Activated T-cell treated with anti-CD3 and anti-CD28 coated beads, Interleukin-2, amount 50 U/mL, for 72 hours (primary cell): ENCODE data around the gene ZNF576. TPM values are rescaled to one million over a fixed set of nuclear protein-coding genes. Genes with fewer than 3 reads are reported as not detected.
A peak's percentile ranks its signal among the peaks of the same experiment; 100 is the strongest.
"Not testable (repeated sequence)": the region's sequence is repeated elsewhere in the genome, so short reads cannot be mapped to it uniquely, and the experiment has no call there.

Experiments
- ATAC-seq, 2 donors: fragments of 150-1000 bp; cut with Tn5 transposase; replicated peaks in 1 of 2; 2 replicates each; pipeline ENCODE4 v1.10.0; 2021; ENCODE audit warnings: moderate library complexity in 2 of 2, mild to moderate bottlenecking in 1 of 2
- DNase-seq, 2 donors: peaks; one replicate each; pipeline ENCODE4 v3.0.0; 2021 to 2022; ENCODE audit warnings: mixed read lengths in 1 of 2
- H3K27ac Mint-ChIP-seq: one replicate; pipeline ENCODE4 v1.8.0; 2022; ENCODE audit warnings: mild to moderate bottlenecking, moderate library complexity, mixed read lengths
- H3K27me3 Mint-ChIP-seq: one replicate; pipeline ENCODE4 v1.8.0; 2022; ENCODE audit warnings: low read depth, mixed read lengths
- H3K36me3 Mint-ChIP-seq, 2 donors: one replicate each; pipeline ENCODE4 v1.8.0; 2022; ENCODE audit warnings: mixed read lengths in 2 of 2, mild to moderate bottlenecking in 1 of 2; ENCODE audit not compliant: insufficient read depth in 2 of 2
- H3K4me1 Mint-ChIP-seq: one replicate; pipeline ENCODE4 v1.8.0; 2022; ENCODE audit warnings: low read depth, mixed read lengths
- H3K4me3 Mint-ChIP-seq, 2 donors: one replicate each; pipeline ENCODE4 v1.8.0; 2022; ENCODE audit warnings: mild to moderate bottlenecking in 2 of 2, mixed read lengths in 2 of 2, moderate library complexity in 2 of 2
- H3K9me3 Mint-ChIP-seq, 2 donors: one replicate each; pipeline ENCODE4 v1.8.0; 2022; ENCODE audit warnings: mixed read lengths in 2 of 2
- total RNA-seq, 2 donors: library from RNA; stranded (reverse); gene quantifications; one replicate each; pipeline ENCODE4 v1.2.3, GENCODE V29; 2022

The ZNF576 gene
- total RNA-seq, 2 donors from 2014 or later, result 10.0 to 11.8 TPM

DNA sequence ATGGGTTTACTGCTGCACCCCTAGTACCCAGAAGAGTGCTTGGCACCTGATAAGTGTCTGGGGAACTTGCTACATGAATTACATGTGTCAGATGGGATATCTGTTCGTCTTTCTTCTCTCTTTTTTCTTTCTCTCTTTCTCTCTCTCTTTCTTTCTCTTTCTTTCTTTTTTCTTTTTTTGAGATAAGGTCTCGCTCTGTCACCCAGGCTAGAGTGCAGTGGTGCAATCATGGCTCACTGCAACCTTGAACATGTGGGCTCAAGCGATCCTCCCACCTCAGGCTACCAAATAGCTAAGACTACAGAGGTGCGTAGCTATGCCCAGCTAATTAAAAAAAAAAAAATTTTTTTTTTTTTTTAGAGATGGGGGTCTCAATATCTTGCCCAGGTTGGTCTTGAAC lies 37.1 kb downstream of the ZNF576 start:
- ATAC-seq (no peak), DNase-seq (no peak)
- H3K36me3 Mint-ChIP-seq, result no peaks in the 10 kb centered on the region
- peaks cover 18% of the 10 kb centered on the region for H3K27me3 Mint-ChIP-seq
- peaks cover under 1% of the 10 kb centered on the region for H3K4me1 Mint-ChIP-seq
- no peak overlapping the region for H3K4me3 Mint-ChIP-seq
- peak overlapping the region; percentile 61 for H3K27ac Mint-ChIP-seq
- no peaks in the 10 kb centered on the region for H3K9me3 Mint-ChIP-seq

DNA sequence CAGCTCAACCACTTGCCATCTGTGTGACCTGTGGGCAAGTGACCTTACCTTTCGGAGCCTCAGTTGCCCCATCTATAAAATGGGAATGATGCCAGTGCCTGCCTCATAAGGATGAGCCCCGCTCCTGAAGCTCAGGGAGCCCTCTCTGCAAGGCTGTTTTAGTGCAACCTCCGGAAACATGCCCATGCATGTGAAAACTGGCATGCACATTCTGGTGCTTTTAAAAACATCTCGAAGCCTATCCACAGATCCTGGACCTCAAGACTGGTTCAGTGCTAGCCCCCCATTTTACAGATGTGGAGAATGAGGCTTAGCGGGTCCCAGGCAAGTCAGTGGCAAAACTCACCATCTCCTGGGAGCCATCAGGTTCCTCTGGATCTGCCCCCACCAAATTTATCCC lies 37.7 kb downstream of the ZNF576 start:
- DNase-seq, result no peak
- H3K4me1 Mint-ChIP-seq, result peaks cover 6% of the 10 kb centered on the region
- no peak for ATAC-seq
- no peaks in the 10 kb centered on the region for H3K9me3 Mint-ChIP-seq
- no peak overlapping the region for H3K4me3 Mint-ChIP-seq
- H3K27me3 Mint-ChIP-seq, result peaks cover 24% of the 10 kb centered on the region
- peaks cover 2 to 4% of the 10 kb centered on the region in 2 donors for H3K36me3 Mint-ChIP-seq
- no peak overlapping the region for H3K27ac Mint-ChIP-seq

DNA sequence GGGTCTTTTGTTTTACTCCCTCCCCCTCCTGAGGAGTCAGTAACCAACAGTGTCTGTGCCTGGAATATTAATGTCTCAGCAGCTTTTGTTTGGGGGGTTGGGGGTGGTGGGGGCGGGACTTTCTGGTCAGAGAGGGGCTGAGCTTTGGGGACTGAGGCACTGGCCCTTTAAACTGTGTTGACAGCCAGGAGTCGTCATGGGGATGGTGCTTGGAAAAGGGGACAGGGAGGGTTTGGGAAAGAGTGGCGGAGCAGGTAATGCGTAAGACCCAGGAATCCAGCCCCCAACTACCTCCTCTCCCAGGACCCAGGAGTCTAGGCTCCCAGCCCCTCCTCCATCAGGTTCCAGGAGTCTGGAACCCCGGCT lies 38.1 kb downstream of the ZNF576 start:
- peaks cover 2 to 5% of the 10 kb centered on the region in 2 donors for H3K36me3 Mint-ChIP-seq
- H3K9me3 Mint-ChIP-seq, result no peaks in the 10 kb centered on the region
- DNase-seq, result no peak
- H3K4me1 Mint-ChIP-seq, result peaks cover 8% of the 10 kb centered on the region
- no peak for ATAC-seq
- H3K27ac Mint-ChIP-seq, result no peak overlapping the region
- no peak overlapping the region for H3K4me3 Mint-ChIP-seq
- peaks cover 27% of the 10 kb centered on the region for H3K27me3 Mint-ChIP-seq

DNA sequence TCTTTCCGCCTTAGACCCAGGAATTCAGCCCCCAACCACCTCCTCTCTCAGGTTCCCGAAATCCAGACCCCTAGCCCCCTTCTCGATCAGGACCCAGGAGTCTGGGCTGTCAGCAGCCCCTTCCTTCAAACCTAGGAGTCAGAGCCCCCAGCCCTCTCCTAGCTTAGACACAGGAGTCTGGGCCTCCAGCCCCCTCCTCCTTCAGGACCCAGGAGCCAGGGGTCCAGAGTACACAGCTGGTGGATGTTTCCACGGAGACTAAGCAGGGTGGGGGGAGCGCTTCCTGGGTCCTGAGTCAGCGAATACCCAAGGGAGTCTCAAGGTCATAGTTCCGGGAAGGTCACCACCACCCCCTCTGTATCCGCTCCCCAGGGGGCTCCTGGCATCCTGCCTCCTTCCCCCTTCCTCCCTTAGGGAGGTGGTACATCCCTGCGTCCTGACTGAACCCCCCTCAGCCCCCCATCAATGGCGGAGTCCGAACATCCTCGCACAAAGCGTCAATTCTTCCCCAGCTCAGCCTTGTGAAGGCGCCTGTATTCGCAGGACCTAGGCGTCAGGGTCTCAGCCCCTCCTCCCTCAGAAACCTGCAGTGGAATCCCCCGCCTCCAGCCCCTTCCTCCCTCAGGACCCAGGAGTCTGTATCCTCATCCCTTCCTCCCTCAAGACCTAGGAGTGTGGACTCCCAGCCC lies 38.6 kb downstream of the ZNF576 start:
- Mint-ChIP-seq H3K4me1 (peaks cover 8% of the 10 kb centered on the region), H3K4me3 (no peak overlapping the region), H3K36me3 (peaks cover 2 to 5% of the 10 kb centered on the region in 2 donors), H3K9me3 (no peaks in the 10 kb centered on the region), H3K27ac (no peak overlapping the region), H3K27me3 (peaks cover 29% of the 10 kb centered on the region)
- no peak for ATAC-seq
- no peak for DNase-seq

DNA sequence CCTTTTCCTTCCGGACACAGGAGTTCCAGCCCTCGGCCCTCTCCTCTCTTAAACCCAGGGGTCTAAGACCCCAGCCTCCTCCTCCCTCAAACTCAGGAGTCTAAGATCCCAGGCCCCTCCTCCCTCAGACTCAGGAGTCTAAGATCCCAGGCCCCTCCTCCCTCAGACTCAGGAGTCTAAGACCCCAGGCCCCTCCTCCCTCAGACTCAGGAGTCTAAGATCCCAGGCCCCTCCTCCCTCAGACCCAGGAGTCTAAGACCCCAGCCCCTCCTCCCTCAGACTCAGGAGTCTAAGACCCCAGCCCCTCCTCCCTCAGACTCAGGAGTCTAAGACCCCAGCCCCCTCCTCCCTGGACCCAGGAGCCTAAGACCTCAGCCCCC lies 39.2 kb downstream of the ZNF576 start:
- not testable (repeated sequence) for ATAC-seq, DNase-seq, H3K36me3 Mint-ChIP-seq, H3K9me3 Mint-ChIP-seq, H3K27ac Mint-ChIP-seq, H3K4me3 Mint-ChIP-seq
- H3K27me3 Mint-ChIP-seq, result peaks cover 34% of the 10 kb centered on the region
- H3K4me1 Mint-ChIP-seq, result peaks cover 13% of the 10 kb centered on the region

DNA sequence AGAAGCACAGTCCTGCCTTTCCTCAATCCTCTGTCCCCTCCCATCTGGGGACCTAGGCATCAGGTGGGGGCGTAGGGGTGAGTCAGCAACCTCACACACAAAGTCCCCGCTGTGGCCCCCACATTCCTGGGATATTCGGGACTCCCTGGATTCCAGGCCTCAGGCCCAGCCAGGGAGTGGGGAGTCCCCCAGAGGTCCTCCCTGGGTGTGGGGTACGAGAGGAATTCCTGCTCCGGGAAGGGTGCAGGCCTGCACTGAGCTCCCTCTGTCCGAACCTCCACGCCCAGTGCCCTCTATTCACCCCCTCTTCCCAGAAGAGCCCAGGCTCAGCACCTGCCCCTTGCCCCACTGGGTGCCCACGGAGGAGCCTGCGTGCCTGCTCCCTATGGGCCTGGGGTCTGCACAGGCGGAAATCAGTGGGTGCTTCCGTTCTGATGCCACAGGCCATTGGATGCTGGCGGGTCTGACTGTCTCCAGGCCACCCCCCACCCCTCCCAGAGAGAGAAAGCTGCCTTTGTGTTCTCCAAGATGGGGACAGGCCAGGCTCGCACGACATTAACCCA lies 39.8 kb downstream of the ZNF576 start:
- Mint-ChIP-seq H3K36me3 (peaks cover 4 to 6% of the 10 kb centered on the region in 2 donors), H3K9me3 (no peaks in the 10 kb centered on the region), H3K4me3 (no peak overlapping the region), H3K27ac (no peak overlapping the region), H3K27me3 (peaks cover 40% of the 10 kb centered on the region), H3K4me1 (peaks cover 15% of the 10 kb centered on the region)
- no peak for ATAC-seq
- no peak for DNase-seq

DNA sequence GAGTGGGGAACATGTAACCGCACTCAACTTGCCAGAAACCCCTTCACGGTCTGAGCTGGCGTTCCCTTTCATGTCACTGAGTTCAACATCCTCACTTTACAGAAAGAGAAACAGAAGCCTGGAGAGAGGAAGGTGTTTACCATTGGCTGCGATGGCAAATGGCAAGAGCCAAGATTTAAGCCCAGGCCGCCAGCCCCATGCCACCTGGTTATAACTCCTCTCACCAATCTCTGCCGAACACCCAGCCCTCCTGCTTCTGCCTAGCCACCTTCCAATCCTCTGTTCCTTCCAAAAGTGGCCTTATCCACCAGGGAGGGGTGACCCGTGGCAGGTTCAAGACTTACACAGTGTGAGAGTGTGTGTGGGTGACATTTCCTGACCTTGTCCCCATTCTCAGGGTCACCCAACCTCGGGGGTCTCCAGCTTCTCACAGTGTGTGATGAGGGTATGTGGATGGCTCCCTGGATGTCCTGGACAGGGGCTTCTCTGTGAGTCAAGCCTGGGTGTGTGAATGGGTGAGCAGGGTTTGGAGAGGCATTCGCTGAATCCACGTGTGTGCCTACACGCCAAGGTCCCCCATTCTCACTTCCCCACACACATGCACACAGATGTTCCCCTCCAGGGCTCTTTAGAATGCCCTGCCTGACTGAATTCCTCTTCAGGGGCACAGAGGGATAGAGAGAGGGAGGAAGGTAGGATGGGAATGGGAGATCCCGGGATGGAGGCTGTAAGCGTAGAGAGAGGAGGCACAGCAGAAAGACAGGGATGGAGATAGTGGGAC lies 42.0 kb downstream of the ZNF576 start:
- Mint-ChIP-seq H3K9me3 (no peaks in the 10 kb centered on the region), H3K4me1 (peaks cover 15% of the 10 kb centered on the region), H3K4me3 (peak overlapping the region; percentile 77 to 91), H3K27me3 (peaks cover 46% of the 10 kb centered on the region), H3K27ac (no peak overlapping the region), H3K36me3 (peaks cover 6% of the 10 kb centered on the region in 2 donors)
- ATAC-seq (no peak), DNase-seq (no peak)

DNA sequence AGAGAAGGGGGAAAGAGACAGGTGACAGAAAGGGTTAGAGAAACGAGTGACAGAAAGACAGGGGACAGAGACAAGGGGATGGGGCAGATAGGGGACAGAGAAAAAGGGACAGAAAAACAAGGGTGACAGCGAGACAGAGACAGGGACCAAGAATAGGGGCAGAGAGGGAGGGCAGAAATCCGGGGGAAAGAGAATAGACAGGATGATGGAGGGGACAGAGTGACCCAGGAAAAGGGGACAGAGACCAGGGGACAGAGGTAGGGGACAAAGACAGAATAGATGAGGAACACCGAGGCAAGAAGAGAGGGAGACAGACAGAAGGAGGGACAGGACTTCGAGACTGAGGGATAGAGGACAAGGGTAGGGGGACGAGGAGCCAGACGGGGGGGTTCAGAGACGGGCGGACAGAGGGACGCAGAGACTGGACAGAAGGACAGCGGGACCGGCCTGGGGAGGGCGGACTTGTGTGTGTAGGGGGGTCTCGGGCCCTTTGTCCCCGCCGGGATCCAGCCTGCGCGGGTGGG lies 42.7 kb downstream of the ZNF576 start:
- no peak for ATAC-seq
- H3K4me1 Mint-ChIP-seq, result peaks cover 15% of the 10 kb centered on the region
- H3K27ac Mint-ChIP-seq, result no peak overlapping the region
- no peaks in the 10 kb centered on the region for H3K9me3 Mint-ChIP-seq
- peaks cover 46% of the 10 kb centered on the region for H3K27me3 Mint-ChIP-seq
- H3K4me3 Mint-ChIP-seq, result peak overlapping the region; percentile 77 to 91
- peaks cover 6% of the 10 kb centered on the region in 2 donors for H3K36me3 Mint-ChIP-seq
- DNase-seq, result no peak

DNA sequence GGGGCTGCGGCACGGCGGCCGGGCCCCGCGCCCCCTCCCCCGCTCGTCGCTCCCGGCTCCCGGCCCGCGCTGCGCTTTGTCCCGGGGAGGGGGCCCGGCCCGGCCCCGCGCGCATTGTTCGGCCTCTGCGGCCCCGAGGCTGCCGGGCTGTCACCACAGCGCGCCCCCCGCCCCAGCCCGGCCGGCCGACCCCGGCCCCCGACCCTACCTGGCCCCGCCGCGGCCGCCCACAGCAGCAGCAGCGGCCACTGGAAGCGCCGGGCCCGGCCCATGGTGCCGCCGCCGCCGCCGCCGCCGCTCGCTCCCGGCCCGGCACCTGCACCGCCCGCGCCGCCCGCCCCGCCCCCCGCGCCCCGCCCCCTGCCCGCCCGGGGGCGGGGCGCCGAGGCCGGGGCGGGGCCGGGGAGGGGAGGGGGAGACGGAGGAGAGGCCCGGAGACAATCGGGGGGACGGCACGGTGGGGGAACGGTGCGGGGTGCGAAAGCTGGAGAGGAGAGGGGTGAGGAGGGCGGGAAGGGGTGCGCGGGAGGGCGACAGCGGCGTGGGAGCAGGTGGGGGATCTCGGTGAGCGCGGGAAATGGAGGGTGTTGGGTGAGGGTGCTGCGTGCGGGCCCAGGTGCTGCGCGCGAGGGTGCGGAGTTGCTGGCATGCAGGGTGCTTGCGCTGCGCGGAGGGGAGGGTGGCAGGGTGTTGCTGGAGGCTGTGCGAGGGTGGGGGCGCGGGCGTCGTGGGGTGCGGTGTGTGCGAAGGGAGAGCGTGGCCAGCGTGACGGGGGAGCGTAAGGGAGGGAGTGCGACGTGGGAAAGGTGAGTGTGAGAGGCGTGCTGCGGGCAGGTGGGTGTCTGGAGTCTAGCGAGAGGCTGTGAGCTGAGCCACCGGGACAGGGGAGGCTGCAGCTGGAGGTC lies 43.4 kb downstream of the ZNF576 start, which contains the start of gene CADM4:
CADM4 (minus strand) TSS at position 332 of the 905 bp plus-strand sequence; CDS start at position 272, 60 bp downstream.
- peaks cover 46% of the 10 kb centered on the region for H3K27me3 Mint-ChIP-seq
- H3K4me3 Mint-ChIP-seq, result peak within 1 kb of the TSS; percentile 78 to 91
- ATAC-seq (peak; percentile 85 to 88), DNase-seq (peak; percentile 44 to 51)
- peaks cover 6% of the 10 kb centered on the region in 2 donors for H3K36me3 Mint-ChIP-seq
- H3K4me1 Mint-ChIP-seq, result peaks cover 15% of the 10 kb centered on the region
- H3K27ac Mint-ChIP-seq, result no peak within 1 kb of the TSS
- no peaks in the 10 kb centered on the region for H3K9me3 Mint-ChIP-seq

DNA sequence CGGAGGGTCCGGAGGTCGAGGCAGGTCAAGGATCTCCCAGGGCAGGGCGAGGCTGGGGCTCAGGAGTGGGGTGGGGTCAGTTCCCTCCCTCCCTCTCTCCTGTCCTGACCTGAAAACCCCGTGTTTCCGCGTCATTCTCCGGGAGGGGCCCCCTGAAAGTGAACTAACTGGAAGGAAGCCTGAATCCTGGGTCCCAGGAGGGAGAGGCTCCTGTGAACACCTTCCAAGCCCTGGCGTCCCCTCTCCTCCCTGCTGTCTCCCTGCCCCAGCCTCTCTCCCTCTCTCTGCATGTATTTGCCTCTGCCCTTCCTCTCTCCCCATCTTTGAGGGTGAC lies 44.0 kb downstream of the ZNF576 start:
- peak overlapping the region; percentile 78 to 81 for H3K4me3 Mint-ChIP-seq
- H3K27me3 Mint-ChIP-seq, result peaks cover 46% of the 10 kb centered on the region
- no peak for DNase-seq
- ATAC-seq, result no peak
- no peaks in the 10 kb centered on the region for H3K9me3 Mint-ChIP-seq
- H3K36me3 Mint-ChIP-seq, result peaks cover 6% of the 10 kb centered on the region in 2 donors
- H3K4me1 Mint-ChIP-seq, result peaks cover 15% of the 10 kb centered on the region
- no peak overlapping the region for H3K27ac Mint-ChIP-seq

DNA sequence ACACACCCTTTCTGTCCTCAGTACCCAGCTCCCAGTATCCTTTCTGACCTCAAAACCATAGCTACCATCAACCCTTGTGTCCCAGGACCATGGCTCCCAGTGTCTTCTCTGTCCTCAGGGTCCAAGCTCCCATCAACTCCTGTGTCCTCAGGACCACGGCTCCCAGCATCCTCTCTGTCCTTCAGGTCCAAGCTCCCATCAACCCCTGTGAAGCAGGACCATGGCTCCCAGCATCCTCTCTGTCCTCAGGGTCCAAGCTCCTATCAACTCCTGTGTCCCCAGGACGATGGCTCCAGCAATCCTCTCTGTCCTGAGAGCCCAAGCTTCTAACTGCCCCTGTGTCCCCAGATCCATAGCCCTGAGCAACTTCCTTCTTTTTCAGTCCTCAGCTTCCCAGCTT lies 44.9 kb downstream of the ZNF576 start:
- Mint-ChIP-seq H3K36me3 (peaks cover 6% of the 10 kb centered on the region in 2 donors), H3K4me1 (peaks cover 15% of the 10 kb centered on the region), H3K4me3 (peak overlapping the region; percentile 29 to 81), H3K9me3 (no peaks in the 10 kb centered on the region), H3K27me3 (peaks cover 46% of the 10 kb centered on the region), H3K27ac (no peak overlapping the region)
- no peak for ATAC-seq
- no peak for DNase-seq

DNA sequence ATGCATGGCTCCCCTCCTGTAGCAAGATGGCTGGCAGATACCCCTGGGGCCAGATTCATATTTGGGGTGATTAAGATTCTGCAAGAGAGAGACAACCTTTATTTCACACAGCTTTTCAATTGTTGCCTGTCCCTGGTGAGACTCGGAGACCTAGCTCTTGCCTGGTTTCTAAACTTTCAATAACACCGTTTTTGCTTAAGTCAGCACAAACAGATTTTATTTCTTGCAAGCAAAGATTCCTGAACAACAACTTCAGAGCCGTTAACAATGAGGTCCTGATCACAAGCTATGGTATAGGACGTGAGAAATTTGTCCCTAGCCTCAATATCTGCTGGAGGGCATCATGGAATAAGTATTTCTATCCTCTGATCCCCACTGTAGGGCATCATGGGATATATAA lies 46.1 kb downstream of the ZNF576 start:
- H3K27me3 Mint-ChIP-seq, result peaks cover 38% of the 10 kb centered on the region
- no peaks in the 10 kb centered on the region for H3K9me3 Mint-ChIP-seq
- ATAC-seq, result no peak
- peaks cover 15% of the 10 kb centered on the region for H3K4me1 Mint-ChIP-seq
- DNase-seq, result no peak
- H3K36me3 Mint-ChIP-seq, result peaks cover 6% of the 10 kb centered on the region in 2 donors
- no peak overlapping the region for H3K27ac Mint-ChIP-seq
- no peak overlapping the region for H3K4me3 Mint-ChIP-seq
